Umbilical cord (tissue), 2 donors: ENCODE results near the gene PLCB3. TPM values are rescaled to one million over a fixed set of nuclear protein-coding genes. Genes with fewer than 3 reads are reported as not detected.
A peak's percentile ranks its signal among the peaks of the same experiment; 100 is the strongest.
"Not testable (repeated sequence)": the region's sequence is repeated elsewhere in the genome, so short reads cannot be mapped to it uniquely, and the experiment has no call there.

Experiments used
- DNase-seq: peaks from one replicate; pipeline ENCODE4 v3.0.0-alpha.2; 2015; ENCODE audit warnings: low spot score
- total RNA-seq: library from RNA; depleted of rRNA; stranded (reverse); fragments of >200 nt; gene quantifications from one replicate; pipeline ENCODE4 v1.2.3, GENCODE V29; 2014; ENCODE audit warnings: low replicate concordance; ENCODE audit not compliant: insufficient read depth

PLCB3 gene
- total RNA-seq, 1 donor from 2014 or later, result 17.6 TPM

DNA sequence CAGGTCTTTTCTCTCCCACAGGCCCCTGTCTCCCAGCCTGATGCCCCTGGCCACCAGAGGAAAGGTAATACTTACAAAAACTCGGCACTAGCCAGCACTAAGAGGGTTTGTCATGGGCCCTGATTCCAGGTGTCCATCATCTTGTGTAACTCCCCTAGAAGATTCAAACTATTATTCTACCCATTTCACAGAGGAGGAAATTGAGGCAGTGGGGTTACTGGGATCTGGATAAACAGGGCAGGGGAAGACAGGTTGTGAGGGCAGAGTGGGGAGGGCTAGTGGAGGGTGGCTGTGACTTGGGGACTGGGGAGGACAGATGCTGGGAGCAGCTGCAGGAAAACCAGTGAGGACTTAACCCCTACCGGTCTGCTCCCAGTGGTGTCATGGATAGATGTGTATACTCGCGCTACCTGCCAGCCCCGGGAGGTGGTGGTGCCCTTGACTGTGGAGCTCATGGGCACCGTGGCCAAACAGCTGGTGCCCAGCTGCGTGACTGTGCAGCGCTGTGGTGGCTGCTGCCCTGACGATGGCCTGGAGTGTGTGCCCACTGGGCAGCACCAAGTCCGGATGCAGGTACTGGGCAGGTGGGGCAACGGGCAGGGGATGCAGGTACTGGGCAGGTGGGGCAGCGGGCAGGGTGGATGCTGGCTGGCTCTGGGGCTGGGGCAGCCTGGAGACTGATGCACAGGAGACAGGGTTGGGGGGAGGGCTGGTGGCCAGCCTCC lies 15.7 kb upstream of the PLCB3 start:
- no peak for DNase-seq

DNA sequence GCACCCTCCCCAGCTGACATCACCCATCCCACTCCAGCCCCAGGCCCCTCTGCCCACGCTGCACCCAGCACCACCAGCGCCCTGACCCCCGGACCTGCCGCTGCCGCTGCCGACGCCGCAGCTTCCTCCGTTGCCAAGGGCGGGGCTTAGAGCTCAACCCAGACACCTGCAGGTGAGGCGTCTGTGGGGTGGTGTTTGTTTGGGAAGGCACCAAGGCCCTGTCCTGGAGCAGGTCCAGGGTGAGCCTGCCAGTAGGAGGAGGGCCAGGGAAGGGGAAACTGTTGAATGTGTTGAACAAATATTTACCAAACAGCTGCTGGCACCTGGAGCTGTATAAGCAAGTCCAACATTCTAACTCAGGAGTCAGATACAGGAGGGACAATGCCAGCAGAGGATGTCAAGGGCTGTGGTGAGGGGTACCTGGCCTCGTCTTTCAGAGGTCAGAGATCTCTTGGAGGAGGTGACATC lies 13.8 kb upstream of the PLCB3 start:
- DNase-seq, result no peak

DNA sequence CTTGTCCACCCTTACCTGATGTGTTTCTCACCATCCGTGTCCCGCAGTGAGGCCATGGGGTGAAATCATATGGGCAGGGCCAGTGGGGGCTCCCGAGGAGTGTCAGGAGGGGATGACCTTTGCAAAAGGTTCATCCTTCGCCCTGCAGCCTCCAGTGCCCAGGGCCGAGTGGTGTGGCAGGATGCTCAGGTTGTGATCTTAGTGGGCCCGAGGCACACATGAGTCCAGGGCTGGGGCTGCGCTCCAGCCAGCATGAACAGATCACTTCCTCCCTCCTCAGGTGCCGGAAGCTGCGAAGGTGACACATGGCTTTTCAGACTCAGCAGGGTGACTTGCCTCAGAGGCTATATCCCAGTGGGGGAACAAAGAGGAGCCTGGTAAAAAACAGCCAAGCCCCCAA lies 13.3 kb upstream of the PLCB3 start:
- no peak for DNase-seq

DNA sequence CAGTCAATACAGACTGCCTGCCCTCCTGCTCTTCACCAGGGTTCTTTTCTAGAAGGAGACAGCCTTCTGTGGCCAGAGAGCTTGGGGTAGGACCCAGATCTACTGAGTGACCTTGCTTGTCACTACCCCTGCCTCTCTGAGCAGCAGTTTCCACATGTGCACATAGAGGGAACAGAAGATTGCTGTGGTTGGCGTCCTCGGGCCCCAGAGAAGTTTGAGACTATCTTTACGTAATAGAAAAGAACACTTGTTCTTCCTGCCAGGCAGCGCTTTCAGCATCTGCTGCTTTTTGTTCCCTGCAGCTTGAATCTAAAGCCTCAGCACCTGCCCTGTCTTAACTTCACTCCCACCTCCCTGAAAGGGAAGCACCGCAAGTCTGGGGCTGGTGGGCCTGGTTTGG lies 12.3 kb upstream of the PLCB3 start:
- no peak for DNase-seq

DNA sequence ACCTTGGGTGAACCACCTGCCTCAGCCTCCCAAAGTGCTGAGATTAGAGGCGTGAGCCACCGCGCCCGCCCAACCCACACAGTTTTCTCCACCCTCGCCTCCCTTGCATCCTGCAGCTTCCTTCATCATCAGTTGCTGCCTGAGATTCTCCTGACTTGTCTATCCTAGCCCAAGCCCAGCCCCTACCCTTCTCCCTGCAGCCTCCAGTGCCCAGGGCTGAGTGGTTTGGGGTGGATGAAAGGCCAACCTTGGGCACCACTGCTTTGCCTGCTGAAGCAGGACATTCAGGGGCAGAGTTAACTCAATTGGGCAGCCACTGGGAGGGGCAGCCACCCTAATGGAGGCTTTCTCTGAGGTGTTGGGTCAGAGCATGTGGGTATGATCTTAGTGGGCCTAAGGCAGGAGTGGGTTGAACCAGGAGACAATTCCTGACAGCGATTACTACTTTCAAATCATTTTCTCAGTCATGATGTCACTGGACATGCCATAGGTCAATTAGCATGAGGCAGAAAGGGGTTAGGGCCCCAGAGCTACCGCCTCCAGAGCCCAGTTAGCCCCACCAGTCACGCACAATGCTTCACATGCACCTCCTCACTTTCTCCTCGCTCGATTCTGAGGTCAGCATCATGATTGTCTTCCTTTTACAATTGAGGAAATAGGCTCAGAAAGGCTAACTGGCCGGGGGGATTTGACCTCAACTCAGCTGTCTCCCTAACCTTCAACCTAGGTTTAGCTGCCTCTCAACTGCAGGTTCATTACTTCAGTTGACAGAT lies 11.5 kb upstream of the PLCB3 start:
- DNase-seq, result peak; percentile 42

DNA sequence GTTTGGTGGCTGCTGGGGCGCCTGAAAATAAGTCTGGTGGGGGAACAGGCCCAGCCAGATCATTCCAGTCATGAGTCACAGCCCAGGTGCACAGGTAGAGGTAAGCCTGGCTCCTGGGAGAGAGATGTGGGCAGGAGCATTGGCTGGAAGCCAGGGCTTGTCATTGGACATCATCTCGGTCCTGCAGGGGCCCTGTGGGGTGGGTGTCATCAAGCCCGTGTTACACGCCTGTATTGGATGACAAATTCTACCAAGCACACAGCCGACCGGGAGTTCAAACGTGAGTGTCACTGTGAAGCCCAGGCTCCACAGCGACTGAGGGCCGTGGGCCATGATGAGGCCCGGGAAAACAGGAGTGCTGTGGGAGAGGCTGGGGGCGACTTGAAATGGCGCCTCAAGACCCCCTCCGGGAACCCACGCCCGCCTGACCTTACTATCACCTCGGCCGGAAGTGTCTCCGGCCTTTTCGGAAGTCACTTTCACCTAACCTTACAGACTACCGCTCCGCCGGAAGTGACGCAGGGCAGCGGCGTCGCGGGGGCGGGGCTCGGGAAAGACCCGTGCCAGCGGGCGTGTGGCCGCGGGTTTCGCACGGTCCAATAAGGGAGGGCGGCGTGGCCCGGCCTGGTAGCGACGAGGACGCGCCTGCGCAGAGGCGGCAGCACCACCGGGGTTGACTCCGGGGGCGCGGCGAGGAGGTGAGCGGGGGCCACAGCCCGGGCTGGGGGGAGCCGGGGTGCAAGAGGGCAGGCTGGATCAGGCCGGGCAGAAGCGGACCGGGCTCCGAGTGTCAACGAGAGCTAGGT lies 10.7 kb upstream of the PLCB3 start, which contains the start of gene FKBP2:
TSS of gene FKBP2 (plus strand) at position 661 of the 806 bp plus-strand sequence. CDS start 1,293 bp downstream, outside the sequence.
- peak; percentile 98 for DNase-seq

DNA sequence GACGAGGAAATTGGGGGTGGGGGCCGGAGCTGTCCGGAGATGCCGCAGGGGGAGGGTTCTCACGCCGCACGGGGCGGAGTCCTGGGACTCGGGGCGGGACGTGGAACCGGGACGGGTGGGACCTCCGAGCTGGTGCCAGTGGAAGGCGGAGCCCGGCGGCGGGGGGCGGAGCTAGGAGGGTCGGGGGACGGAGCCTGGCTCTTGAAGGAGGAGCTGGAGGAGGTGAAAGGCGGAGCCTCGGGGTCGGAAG lies 10.2 kb upstream of the PLCB3 start:
- peak; percentile 100 for DNase-seq

DNA sequence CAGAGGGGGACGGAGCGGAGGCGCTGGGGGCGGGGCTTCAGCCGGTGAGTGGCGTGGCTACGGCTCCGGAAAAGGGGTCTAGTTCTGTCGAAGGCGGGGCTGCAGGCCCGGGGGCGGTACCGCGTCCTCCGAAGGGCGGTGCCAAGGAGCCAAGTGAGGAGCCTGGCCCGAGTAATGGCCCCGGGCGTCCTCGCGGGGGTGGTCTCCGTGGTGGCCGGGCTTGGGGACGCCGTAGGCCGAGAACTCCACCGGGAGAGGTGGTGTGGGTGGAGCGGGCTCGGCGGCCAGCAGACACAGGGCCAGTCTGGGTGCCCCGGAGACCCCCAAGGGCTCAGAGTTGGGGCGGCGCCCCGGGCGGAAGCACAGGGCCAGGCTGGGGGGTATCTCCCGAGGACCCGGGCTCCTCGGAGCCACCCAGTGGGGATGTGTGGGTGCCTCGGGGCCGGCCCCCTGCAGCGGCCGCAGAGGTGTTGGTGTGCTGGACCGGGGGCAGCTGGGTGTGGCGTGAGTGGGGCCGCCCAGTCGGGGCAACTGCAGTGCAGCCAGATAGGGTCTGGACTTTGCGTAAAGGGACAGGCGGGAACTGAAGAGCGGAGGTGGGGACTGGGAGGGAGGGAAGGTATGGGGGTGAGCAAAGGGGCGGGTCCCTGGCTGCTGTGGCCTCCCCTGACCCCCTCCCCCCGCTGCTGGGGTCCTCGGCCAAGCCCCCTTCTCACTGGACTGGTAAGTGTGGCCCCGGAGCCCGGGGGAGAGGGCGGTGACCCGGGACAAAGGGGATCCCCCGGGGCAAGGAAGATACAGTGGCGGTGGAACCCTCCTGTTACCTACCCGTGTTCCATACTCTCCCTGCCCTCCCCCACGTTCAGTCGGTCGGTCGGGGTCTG lies 9.6 kb upstream of the PLCB3 start:
- DNase-seq, result peak; percentile 59

DNA sequence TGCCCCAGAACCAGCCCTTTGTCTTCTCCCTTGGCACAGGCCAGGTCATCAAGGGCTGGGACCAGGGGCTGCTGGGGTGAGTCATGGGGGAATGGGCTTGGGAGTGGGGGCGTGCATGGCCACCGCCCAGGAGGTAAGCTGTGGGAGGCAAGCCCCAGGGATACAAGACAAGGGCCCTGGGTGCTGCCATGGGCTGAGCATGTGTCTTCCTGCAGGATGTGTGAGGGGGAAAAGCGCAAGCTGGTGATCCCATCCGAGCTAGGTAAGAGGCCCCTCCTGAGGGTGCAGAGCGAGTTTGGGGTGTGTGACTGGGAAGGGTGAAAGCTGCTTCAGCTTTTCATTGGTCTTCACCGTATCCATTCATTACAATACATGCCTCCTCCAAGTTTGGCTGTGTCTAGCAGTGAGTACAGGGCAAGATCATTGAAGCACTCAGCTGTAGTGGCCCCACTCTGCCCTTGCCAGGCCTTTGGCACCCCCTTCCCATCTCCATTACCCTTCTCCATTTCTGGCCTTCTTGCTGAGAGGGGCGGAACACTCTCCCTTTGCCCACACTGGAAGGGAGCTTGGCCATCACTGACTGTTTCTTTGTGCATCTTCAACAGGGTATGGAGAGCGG lies 8.0 kb upstream of the PLCB3 start:
- no peak for DNase-seq

DNA sequence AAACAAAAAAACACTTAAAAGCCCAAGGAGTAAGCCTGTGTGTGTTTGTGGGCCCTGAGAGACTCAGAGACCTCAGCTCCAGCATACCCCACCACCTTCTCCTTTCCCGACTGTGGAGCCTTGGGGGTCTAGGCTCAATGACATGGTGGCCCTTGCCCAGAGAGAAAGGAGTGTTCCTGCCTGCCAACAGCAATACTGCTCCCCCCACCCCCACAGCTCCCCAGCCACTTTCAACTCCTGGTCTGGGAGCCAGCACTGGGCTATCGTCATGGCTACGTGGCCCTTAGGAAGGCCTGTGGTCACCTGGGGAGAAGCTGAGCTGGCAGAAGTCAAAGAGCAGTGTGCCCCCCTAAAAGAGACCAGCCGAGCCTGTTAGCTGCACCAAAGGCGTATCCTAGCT lies 7.2 kb upstream of the PLCB3 start:
- DNase-seq, result no peak

DNA sequence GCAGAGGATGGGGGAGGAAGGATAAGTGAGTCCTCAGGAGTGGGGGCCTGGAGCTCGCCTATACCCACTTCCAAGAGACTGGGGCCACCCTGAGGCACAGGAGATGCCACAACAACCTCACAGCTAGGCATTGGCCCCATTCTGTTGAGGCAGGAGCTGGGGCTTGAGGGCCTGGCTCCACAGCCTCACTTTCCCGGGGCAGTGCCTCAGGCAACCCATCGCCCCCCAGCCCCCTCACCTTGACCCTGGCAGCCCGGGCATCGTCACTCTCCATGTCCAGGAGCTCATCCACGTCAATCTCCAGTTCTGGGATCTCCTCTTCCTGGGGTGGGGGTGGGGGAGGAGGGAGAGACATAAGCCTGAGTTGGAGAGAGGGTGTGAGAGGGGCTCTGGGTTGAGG lies 6.4 kb upstream of the PLCB3 start:
- DNase-seq, result no peak

DNA sequence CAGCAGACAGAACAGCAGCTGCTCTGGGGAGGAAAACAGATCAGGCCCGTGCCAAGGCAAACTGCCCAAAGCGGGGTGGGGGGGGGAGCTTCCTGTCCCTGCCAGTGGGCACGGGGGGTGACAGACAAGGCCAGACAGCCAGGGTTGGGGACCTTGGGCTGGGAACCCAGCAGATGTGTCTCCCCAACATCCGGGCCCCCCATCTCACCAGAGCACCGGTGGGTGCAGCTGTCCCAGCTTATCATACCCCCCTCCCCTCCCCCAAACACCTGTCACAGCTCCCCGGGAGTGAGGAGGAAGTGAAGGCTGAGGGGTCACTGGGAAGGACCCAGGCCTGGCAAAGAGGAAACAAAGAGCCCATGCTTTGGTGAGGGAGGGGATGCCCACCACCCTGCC lies 5.9 kb upstream of the PLCB3 start:
- no peak for DNase-seq

DNA sequence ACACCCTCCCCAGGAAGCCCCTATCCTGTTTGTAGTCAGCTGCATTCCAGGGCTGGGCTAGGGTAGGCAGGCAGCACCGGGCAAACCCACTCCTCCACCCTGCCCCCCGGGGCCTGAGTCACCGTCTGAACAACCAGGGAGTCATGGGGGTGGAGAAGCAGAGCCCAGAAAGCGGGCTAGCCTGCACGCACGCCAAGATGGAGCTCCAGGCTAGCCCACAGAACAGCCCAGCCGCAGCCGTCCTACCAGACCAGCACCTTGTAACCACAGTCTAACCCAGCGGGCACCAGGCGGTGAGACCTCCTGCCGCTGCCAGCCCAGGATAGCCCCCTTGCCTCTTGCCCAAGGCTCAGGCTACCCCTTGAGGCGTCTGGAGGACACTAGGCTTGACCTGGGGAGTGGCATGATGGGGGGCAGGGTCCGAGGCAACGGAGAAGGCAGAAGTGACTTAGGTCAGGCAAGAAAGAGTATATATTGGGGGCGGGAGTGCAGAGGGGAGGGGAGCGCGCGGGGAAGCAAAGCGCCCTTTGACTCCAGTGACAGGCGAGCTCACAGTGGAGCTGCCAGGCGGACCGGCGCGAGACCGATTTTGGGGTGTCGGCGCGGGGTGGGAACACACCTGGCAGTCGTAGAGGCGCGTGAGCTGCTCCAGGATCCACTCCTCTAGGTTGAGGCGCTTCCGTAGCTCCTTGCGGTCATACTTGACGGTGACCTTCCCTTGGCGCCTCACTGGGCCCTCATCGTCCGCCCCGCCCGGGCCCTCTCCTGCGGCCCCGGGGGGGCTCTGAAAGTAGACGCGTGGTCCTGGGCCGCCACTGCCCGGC lies 5.3 kb upstream of the PLCB3 start:
- DNase-seq, result peak; percentile 80

DNA sequence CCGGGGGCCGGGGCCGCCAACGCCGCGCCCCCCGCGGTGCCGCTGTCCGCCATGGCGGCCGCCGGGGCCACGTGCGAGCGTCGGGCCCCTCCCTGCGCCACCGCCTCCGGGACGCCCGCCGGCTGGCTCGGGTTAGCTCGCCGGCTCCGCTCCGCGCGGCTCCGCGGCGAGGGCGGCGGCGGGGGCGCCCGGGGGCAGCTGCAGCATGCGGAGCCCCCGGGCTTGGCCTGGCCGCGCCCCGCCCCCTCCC lies 4.8 kb upstream of the PLCB3 start:
- not testable (repeated sequence) for DNase-seq

DNA sequence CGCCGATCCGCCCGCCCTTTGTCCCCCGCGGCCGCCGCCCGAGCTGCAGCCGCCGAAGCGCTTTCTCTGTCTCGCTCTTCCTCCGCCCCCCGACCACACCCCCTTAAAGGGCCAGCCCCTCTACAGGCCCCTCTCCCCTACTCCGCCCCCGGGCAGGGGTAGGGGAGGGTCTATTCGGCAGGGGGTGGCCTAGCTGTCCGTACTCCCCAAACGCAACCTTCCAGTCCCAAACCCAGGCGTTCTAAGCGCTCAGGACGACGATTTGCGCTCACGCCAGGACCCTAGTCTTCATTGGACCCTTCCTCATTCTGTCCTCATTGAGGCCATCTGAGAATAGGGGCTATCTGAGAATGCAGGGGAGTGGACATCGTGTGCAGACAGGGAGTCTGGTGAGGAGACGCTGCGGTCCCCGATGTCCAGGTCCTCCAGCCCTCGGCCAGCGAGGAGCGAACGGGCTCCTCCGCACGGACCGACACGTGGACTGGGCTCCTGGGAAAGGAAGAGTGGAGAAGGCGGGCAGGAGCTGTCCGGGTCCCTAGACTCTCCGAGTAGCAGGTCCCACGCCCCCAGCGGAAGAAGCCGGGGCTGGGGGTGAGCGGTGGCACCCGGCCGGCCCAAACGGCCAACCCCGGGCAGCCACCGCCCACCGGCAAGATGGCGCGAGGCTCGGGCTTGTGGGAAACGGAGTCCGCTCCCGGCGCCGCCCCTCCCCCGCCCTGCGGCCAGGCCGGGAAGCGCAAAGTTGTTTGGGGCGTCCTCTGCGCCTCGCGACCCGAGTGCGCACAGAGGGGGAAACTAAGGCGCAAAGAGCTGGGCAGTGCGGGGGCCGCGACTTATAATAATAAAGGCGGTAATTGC lies 4.2 kb upstream of the PLCB3 start, which contains the start of gene PPP1R14B:
TSS of gene PPP1R14B (minus strand) at position 73 of the 858 bp plus-strand sequence. CDS start 270 bp downstream, outside the sequence.
- DNase-seq, result peak; percentile 91

DNA sequence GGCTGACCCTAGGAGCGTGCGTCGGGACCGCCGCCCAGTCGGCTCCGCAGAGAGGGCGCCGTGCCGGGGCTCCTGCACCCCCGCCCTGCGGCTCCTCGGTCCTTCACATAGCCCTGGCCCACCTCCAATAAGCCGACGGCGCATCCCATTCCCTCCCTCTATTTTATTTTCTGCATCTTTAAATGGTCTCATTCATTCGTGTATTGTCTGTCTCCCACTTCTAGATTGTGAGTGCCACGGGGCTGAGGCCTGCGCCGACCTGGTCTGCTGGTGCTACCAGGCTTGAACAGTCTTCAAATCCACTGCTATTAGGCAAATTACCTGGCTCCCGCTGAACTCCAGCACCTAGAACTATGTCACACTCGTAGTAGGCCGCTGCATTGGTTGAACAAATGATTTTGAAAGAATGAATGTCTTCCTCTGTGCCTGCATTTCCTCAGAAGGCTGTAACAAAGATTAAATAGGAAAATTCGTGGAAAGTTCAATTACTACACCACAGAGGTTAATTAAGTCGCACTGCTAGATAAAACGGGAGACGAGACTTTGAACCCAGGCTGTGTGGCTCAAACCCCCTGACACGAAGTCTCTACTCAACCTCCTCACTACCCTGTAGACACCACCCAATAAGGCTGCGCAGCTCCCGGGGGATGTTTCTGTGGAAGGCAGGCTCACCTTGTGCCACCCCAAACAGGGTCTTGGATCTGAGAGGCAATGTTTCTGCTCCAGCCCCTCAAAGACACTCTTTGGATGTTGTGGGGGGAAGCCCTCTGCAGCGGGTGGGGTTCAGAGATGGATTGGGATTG lies 3.4 kb upstream of the PLCB3 start:
- no peak for DNase-seq

DNA sequence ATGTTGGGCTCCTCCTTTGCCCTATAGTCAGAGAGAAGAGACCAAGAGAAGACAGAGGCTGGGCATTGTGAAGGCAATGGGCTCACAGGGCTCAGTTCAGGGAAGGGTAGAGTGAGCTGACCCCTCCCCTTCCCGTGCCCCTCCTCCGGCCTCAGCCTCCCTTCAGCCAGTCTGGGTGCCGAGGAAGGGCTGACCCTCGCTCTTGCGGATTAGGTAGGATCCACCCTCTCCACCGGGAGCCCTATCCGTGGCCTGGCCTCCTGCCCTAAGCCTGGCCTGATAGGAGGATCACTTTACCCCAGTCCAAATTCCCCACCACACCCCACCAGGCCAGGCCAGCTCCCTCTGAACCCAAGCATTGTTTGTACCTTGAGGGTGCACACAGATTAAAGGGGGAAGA lies 2.8 kb upstream of the PLCB3 start:
- DNase-seq, result no peak

DNA sequence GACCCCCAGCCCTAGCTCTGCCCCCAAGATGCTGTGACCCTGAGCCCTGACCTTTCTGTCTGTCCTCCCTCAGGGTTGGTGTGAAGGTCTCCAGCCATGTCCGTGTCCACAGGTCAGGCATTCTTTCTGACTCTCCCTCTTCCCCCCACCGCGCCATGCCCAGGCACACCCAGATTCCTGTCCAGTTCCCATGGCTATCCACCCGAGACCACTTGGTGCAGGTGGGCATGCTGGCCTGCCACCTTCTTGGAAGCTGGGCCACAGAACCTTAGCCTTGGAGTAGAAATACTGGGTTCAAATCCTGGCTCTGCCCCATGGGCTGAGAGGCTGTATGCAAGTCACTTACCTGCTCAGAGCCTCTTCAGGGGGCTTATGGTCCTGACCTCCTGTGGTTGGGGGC lies 2.3 kb upstream of the PLCB3 start:
- no peak for DNase-seq
